T1000 (cell line): Measurements from ENCODE around the gene THSD4.
"Not testable (repeated sequence)": the region's sequence is repeated elsewhere in the genome, so short reads cannot be mapped to it uniquely, and the experiment has no call there.

Source experiments
- DNase-seq: peaks from one replicate; lab custom pipeline; 2025; ENCODE audit warnings: mixed read lengths; lab: John Stamatoyannopoulos, UW

THSD4 gene

DNA sequence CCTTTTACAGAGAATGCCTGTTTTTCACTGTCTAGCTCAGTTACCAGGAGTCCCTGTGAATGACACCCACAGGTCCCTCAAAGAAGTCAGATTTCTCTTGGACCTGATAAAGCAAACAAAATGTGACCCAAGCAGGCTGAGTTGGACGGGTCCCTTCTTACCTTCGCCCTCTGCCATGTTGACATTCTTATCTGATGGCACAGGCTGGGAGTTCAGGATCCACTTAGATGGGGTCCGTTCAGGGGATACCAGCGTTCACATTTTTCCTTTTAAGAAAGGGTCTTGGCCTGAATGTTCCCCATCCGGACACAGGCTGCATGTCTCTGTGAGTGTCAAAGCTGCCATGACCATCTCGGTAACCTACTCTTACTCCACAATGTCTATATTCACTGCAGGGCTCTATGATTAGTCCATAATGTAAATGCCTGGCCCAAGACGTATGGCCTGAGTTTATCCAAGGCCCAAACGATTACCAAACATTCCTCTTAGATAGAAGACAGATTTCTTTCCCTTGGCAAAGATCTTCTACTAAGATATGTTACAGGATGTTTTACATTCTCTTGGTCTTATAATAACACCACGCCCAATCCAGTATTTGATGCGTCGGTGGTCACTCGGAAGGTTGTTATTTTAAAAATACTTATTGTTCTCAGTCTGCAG is 179.1 kb downstream of the THSD4 start:
- DNase-seq: no peak

DNA sequence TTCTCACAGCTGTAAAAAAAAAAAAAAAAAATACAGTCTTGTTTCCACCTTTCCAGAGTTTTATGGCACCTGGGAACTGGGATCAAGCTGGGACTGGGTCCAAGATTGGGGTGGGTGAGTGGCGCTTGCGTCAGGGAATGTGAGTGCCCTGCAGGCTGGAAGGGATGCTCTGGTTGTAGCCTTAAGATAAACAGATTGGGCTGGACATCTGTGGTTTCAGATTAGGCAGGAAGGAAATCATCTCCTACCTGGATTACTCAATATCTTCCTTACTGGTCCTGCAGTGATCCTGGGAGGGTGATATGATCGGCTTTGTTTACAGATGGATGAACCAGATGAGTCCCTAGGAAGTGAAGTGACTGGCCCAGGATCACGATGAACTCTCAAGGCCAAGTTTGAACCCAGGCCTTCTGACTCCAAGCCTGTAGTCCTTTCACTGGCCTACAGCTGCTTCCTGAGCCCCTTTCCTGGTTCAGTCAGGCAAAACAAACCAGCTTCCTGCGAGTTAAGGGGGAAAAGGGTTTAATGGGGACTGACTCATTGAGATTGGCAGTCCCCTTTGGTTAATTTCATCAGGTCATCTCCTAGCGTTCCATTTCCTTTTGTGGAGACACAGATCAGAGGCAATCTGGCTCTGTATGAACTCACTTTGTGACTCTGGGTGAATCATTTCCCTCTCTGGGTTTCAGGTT is 179.8 kb downstream of the THSD4 start:
- DNase-seq: peak; percentile 74

DNA sequence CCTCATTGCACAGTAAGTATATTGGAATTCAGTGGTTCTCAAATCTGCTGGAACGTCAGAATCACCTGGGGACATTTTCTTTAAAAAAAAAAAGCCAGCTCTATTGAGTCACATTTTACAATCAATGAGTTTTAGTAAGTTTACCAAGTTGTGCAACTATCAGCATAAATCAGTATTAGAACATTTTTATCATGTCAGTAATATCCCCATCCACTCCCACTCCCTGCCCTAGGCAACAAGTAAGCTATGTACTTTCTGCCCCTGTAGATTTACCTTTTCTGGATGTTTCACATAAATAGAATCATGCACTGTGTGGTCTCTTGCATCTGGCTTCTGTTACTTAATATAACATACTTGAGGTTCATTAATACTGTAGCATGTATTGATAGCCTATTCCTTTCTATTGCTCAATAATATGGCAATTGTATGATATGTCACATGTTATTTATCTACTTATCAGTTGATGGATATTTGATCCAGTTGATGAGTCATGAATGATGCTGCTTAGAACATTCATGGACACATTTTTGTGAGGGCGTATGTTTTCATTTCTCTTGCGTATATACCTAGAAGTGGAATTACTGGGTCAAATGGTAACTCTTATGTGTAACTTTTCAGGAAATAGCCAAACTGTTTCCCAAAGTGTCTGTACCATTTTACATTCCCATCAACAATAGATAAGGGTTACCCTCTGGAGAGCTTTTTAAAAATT is 180.5 kb downstream of the THSD4 start:
- DNase-seq: no peak

DNA sequence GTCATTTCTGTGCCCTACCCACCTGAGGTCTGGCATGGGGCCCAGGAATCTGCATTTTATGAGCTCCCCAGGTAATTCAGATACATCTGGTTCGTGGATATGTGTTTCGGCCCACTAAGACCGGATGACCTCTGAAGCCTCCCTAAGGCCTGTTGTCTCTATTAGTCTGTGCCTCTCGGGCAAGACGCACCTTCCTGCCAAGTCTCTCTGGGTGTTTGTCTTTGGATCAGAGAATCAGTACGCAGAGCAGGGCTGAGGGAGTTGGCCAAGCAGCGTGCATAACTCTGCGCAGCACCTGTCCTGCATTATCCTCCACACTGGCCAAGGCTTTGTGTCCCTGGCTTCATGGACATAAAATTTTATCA is 181.0 kb downstream of the THSD4 start:
- no peak for DNase-seq

DNA sequence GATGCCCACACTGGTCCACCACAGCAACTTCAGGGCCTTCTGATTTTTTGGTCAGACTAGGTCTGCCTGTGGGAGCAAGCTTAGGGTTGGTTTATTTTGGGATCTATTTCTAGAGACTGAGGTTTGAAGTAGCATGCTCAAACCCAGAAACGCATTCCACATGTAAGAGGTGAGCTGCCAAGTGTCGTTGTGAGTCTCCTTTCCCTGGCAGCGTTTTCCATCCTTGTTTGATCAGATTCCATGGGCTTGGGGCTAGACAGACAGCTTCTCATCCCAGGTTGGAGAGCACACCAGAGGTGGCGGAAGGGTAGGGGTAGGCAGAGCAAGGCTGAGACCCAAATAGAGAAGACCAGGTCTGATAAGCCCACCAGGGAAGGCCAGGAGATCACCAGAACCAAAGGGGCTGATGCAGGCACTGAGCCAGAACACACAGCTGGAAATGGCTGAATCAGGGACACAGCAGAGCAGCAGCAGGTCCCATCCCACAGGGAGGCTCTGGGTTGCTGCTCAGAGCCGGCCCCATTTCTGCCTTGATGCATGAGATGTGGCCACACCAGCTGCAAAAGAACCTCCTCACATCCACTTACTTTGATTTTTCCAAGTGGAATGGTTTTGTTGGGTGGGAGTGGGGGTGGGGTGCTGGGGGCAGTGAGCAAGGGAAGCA is 186.8 kb downstream of the THSD4 start:
- no peak for DNase-seq

DNA sequence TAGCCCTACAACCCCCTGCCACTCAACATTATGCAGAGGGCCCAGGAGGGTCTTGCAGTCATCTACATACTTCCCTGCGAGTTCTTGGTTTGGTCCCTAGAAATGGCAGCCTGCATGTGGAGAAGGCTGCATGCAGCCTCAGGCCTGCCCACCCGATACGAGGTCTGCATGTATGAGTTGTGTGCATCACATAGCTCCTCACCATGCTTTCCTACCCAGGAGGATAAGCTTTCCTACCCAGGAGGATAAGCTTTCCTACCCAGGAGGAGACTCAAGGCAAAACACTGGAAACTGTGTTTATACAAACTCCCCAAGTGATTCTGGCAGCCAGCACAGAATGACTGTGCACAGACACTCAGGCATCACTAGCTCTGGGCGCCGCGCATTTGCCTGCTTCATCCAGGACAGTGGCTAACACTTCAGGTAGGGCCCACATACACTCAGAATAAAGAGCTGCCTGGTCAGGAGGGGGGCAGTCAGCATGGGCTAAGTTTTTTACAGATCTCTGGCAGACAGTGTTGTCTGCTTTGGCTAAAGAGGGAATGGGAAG is 187.7 kb downstream of the THSD4 start:
- no peak for DNase-seq

DNA sequence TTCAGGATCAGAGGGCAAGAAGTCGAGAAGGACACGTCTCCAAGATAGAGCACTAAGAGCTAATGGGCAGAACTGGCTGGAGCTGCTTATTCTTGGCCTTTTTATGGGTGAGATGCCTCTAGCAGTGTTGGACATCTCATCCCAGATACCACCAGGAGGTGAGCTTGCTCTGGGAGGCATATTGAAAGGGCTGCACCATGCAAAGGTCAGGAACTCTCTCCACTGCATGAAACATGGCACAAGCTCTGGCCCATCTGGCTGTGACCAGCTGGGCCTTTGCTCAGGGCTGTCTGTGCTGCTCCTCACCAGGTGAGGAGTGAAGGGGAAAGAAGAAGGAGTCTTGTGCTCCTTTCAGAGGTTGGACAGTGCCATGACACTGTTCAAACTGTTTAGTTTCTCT is 188.7 kb downstream of the THSD4 start:
- no peak for DNase-seq

DNA sequence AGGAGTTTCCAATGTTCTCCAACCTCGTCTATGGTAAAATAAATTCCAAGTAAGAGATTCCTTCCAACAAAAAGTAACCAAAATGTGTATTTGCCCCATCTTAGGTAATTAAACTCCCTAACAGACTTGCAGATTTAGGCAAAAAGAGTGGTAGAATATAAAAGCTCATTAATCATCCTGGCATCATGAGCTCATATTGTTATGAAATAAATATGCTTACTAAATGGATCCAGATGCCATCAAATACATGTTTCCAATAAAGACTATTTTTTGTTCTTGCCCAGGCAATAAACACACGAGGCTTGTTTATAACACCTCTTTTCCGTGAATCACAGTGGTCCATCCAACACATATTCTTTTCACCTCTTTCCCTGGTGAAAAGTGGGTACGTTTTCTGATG is 189.4 kb downstream of the THSD4 start:
- DNase-seq: no peak

DNA sequence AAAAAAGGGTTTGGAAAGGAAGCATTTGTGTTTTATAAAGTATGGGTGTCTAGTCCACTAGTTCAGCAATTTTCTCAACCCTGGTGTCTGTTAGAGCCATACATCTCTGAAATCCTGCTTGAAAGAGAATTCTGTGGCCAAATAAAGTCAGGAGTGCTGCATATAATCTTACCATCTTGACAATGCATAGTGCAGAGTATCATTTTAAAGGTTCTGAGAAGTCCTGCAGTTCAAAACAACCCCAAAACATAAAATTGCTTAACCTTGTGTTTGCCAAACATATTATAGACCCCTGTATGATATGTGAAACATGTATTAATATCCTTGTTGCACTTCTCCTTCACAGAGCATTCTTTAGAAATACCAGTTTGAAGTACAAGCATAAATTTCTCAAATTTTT is 191.3 kb downstream of the THSD4 start:
- DNase-seq: no peak

DNA sequence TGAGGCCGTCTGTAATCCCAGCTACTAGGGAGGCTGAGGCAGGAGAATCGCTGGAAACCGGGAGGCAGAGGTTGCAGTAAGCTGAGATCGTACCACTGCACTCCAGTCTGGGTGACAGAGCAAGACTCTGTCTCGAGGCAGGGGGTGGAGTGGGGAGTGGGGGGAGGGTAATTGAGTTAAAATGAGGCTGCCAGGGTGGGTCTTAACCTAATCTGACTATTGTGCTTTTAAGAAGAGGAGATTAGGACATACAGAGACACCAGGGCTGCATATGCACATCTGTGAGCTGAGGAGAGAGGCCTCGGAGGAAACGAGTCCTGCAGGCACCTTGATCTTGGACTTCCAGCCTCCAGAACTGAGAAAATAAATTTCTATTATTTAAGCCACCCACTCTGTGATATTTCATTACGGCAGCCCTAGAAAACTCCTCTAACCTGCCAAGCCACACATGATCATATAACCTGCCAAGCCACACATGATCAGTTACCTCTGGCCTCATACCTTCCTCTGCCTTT is 197.0 kb downstream of the THSD4 start:
- DNase-seq: no peak

DNA sequence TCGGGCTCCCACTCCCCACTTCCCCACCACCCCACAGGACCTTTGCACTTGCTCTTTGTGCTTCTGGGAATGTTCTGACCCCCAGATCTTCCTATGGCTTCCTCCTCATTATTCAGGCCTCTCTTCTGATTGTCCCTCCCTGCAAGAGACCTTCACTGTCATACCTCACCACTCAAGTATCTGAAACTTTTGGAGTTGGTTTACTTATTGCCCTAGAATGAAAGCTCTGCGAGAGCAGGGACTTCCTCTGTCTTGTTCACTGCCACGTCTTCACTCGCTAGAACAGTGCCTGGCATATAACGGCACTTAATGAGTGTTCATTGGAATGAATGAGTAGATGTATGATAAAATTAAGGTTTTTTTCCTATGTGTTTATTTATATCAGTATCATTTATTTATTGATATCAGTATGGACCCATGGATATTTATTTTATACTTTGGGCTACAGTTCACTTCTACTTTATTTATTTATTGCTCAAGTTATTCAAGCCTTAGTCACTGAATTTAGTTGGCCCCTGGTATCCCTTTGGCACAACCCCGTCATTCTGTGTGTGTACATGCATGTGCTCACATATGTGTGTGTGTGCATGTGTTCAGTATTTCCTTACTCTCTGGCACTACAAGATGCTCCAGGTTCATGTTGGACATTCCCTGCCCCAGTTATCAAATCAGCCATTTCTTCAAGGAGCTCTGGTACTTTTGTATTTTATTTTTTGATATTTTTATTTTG is 197.6 kb downstream of the THSD4 start:
- DNase-seq: no peak

DNA sequence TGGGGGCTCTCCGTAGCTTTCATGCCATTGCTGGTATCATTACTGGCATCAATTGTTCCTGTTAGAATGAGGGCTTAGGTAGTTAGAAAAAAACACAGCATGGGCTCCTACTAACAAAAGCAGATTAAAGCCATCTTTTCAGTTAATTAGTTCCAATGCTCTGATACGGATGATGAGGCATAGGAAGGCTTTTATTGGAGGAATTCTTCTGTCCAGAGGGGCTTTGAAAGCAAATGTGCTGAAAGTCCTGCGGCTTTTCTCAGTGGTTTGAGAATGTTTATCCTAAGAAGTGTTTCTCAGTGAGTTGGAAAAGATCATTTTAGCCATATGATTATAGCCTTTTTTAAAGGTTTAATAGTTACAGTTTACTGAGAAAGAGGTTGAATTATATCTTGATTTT is 198.5 kb downstream of the THSD4 start:
- DNase-seq: no peak

DNA sequence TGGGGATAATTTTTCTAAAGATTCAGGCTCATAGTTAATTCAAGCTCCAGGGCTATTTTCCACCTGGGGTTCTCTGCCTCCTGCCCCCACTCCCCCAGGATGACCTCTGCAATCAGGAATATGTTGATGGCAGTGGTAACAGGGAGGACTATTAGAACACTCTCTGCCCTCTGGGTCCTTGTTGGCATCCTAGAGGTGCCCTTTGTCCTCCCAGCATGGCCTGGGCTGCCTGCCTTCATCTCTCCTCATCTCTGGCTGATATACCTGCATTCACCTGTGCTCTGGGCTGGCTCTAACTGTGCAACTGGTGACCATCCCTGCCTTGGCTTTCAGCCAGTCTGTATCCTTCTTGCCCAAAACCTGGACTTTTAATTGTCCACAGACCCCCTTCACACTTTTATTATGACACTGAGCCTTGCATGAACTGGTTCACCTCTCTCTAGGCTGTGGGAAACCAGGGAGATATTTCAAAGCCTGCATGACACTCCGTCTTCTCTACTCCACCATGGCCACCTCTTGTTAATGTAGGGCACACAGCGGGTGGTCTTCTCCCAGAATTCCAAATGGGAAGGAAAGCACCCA is 199.8 kb downstream of the THSD4 start:
- DNase-seq: no peak

DNA sequence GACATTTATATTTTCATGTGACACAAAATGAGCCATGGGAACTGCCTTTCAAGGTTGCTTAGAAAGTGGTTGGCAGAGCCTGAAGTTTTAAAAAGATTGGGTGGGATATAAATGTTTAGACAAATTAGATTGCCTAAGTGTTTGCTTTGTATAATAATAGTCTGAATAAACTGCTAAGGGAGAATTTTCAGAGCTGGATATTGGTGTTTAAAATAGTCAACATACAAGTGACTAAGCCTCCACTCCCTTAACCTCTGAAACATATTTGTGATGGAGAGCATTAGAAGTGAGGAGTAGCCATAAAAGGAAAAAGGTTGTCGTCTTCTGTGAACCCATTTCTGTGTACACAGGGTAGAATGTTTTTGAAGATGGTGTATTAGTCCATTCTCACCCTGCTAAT is 201.6 kb downstream of the THSD4 start:
- no peak for DNase-seq

DNA sequence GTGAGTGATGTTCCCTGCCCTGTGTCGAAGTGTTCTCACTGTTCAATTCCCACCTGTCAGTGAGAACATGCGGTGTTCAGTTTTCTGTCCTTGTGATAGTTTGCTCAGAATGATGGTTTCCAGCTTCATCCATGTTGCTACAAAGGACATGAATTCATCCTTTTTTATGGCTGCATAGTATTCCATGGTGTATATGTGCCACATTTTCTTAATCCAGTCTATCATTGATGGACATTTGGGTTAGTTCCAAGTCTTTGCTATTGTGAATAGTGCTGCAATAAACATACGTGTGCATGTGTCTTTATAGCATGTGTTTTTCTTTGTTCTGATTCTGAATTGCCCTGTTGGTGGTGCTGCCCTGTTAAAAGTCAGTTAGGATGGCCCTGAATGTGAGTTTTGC is 204.2 kb downstream of the THSD4 start:
- not testable (repeated sequence) for DNase-seq

DNA sequence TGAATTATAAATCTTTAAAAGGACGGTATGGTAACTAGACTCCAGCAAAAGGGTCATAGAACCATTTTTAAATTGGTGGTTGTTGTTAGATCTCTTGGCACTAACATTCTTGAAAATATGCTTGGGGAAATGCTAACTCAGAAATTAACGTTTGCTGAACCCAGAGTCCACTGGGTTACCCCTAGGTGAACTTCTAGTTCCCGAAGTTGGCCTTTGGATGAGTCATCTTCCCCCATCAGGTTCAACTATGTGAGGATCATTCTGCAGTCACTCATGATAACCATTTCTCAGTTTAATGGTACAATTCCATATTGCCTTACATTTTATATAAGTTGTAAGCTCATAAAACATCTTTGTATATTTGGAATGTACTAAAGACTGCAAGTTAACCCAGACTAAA is 204.7 kb downstream of the THSD4 start:
- no peak for DNase-seq

DNA sequence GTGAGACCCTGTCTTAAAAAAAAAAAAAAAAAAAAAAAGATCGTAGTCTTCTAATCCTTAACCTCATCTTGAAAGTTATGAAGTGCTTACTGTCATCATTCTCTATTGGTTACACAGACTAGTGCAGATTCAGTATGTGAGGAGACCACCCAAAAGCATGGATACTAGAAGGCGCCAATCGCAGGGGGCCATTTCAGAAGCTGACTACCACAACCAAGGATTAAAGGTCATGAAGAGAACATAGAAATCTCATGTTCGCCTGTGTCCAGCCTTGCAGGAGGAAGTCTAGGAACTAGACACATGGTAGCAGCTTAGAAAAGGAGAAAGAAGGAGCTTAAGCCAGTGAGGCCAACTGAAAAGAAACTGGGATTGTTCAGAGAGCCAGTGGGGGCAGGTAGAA is 207.8 kb downstream of the THSD4 start:
- DNase-seq: no peak

DNA sequence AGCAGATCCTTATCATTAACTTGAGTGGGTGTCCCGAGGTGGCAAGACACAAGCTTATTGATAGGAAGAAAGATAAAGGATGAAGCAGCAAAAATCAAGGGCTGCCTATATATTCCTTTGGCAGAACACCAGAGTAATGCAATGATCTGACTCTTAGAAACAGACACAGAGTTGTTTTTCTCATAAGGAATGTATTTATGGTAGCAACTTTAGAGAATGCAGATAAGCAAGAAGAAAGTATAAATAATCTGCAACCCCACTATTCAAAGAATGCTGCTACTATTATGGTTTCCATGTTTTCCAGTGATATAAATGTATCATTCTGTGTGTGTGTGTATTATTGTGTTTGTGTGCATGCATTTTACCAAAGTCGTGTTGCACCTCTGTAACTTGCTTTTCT is 208.3 kb downstream of the THSD4 start:
- no peak for DNase-seq

DNA sequence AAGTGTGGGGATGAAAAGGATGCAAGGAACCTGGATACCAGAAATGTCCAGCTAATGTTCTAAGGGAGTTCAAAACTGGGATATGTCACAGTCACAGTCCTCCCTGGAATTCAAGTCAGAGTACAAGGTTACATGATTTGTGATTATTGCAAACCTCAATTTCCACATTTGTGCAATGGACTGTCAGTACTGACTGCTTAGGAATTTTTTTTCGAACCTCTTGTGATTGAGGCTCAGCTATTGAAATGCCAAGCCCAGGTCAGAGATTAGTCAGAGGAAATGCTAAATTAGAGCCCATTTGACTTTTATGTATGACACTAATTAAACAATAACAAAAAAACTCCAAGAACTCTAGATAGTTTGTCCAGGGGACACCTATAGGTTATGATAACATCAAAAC is 210.2 kb downstream of the THSD4 start:
- DNase-seq: no peak

DNA sequence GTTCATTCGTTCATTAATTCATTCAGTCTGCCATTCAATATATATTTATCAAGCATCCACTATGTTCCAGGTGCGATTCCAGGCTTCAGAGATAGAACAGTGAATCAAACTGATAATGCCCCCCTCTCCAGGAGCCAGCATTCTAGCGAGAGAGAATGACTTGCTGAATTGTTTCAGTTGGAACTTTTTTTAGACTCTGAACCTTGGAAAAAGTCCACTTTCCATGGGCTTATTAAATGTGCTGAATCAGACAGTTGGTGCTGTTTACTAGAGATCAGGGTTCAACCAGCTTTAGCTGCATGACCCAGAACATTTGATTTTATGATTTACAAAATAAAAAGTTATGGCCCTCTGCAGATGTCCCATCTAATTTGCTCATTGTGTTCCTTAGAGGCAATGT is 213.2 kb downstream of the THSD4 start:
- DNase-seq: no peak

DNA sequence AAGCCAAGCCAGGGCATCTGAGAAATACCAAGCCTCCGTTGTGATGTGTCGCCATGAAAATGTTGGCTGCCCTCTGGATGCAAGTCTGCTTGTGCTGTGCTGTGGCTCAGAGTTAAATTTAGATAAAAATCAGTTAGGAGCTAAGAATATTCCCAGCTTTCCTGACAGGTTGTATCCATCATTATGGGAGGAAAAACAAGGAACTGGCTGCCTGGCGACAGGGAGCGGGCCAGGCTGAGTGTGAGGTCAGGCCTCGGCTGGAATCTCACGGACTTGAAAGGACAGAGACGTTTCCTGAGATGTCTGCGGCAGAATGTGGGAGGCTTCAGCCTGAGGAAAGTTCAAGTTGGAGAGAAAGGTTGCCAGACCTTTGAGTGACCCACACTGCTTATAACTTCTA is 213.8 kb downstream of the THSD4 start:
- no peak for DNase-seq
